Measurements from ENCODE around the gene GTPBP2. TPM values are rescaled to one million over a fixed set of nuclear protein-coding genes. Genes with fewer than 3 reads are reported as not detected.

Gene GTPBP2
- total and polyA plus RNA-seq, 2 of the 13 experiments (the other 11 are each of a cell fraction or from before 2014, with no cell fraction given), result 26.9 to 88.2 TPM

DNA sequence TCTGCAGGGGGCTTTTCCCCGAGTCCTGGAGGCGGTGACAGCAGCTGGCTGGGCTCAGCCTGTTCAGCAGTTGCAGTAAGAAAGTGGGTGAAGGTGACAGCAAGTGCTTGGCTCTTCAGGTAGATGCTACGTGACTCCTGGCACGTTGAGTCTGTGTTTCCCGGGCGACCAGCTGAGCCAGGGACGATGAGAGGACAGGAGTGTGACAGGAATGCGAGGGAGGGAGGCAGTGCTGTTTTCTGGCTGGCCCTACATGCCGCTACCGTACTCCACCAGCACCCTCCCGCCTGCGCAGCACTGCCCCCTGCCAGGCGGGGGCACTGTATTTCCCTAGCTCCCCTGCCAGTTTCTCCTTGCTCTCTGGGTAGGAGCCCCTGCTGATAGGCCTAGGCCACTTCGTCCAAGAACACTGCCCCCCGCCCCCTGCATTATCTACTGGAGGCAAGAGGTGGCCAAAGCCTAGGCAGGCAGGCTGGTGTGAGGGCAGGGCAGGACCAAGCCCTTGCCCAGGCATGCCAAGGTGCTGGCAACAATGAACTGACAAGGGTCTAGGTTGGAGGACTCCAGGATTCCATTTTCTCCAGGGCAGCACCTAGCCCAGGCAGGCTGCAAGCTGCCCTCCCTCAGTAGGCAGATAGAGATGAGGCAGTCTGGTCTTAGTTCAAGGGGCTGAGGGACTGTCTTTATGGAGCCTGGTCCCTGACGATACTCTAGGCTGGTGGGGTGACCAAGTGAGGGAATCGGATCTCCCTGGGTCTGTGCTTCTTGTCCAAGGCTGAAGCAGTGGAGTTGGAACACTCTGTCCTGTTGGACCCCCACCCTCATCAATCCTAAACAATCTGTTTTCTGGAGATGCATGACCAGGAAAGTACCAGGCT, 39.3 kb upstream of the GTPBP2 start (continued):
- TF ChIP-seq, protein P1, sequence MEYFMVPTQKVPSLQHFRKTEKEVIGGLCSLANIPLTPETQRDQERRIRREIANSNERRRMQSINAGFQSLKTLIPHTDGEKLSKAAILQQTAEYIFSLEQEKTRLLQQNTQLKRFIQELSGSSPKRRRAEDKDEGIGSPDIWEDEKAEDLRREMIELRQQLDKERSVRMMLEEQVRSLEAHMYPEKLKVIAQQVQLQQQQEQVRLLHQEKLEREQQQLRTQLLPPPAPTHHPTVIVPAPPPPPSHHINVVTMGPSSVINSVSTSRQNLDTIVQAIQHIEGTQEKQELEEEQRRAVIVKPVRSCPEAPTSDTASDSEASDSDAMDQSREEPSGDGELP (IDR thresholded peaks at IDR 0.05; ENCODE audit: borderline replicate concordance, low read depth), result peak; percentile 96
- TF ChIP-seq ZNF382 (CRISPR knock-in tag; IDR thresholded peaks at IDR 0.05; ENCODE audit: borderline replicate concordance), result no peak
- TF ChIP-seq ZNF343 (CRISPR knock-in tag; IDR thresholded peaks at IDR 0.05), result peak; percentile 87
- TF ChIP-seq ZNF256 (CRISPR knock-in tag; conservative IDR thresholded peaks at IDR 0.05), result no peak
- no peak for TF ChIP-seq NPAS2 (CRISPR knock-in tag; IDR thresholded peaks at IDR 0.05; ENCODE audit: borderline replicate concordance)
- TF ChIP-seq ZSCAN25 (CRISPR knock-in tag; IDR thresholded peaks at IDR 0.05), result peak; percentile 69
- TF ChIP-seq, protein P2, sequence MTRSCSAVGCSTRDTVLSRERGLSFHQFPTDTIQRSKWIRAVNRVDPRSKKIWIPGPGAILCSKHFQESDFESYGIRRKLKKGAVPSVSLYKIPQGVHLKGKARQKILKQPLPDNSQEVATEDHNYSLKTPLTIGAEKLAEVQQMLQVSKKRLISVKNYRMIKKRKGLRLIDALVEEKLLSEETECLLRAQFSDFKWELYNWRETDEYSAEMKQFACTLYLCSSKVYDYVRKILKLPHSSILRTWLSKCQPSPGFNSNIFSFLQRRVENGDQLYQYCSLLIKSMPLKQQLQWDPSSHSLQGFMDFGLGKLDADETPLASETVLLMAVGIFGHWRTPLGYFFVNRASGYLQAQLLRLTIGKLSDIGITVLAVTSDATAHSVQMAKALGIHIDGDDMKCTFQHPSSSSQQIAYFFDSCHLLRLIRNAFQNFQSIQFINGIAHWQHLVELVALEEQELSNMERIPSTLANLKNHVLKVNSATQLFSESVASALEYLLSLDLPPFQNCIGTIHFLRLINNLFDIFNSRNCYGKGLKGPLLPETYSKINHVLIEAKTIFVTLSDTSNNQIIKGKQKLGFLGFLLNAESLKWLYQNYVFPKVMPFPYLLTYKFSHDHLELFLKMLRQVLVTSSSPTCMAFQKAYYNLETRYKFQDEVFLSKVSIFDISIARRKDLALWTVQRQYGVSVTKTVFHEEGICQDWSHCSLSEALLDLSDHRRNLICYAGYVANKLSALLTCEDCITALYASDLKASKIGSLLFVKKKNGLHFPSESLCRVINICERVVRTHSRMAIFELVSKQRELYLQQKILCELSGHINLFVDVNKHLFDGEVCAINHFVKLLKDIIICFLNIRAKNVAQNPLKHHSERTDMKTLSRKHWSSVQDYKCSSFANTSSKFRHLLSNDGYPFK (CRISPR knock-in tag; IDR thresholded peaks at IDR 0.05; ENCODE audit: borderline replicate concordance), result peak; percentile 14; the same call in 1 of the 2 replicates
- TF ChIP-seq, protein P3, sequence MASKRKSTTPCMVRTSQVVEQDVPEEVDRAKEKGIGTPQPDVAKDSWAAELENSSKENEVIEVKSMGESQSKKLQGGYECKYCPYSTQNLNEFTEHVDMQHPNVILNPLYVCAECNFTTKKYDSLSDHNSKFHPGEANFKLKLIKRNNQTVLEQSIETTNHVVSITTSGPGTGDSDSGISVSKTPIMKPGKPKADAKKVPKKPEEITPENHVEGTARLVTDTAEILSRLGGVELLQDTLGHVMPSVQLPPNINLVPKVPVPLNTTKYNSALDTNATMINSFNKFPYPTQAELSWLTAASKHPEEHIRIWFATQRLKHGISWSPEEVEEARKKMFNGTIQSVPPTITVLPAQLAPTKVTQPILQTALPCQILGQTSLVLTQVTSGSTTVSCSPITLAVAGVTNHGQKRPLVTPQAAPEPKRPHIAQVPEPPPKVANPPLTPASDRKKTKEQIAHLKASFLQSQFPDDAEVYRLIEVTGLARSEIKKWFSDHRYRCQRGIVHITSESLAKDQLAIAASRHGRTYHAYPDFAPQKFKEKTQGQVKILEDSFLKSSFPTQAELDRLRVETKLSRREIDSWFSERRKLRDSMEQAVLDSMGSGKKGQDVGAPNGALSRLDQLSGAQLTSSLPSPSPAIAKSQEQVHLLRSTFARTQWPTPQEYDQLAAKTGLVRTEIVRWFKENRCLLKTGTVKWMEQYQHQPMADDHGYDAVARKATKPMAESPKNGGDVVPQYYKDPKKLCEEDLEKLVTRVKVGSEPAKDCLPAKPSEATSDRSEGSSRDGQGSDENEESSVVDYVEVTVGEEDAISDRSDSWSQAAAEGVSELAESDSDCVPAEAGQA (IDR thresholded peaks at IDR 0.05; ENCODE audit: low read depth), result peak; percentile 31; the same call in 1 of the 2 replicates
- TF ChIP-seq, protein P3 (CRISPR knock-in tag; IDR thresholded peaks at IDR 0.05; ENCODE audit: borderline replicate concordance), result no peak
- TF ChIP-seq, protein P4, sequence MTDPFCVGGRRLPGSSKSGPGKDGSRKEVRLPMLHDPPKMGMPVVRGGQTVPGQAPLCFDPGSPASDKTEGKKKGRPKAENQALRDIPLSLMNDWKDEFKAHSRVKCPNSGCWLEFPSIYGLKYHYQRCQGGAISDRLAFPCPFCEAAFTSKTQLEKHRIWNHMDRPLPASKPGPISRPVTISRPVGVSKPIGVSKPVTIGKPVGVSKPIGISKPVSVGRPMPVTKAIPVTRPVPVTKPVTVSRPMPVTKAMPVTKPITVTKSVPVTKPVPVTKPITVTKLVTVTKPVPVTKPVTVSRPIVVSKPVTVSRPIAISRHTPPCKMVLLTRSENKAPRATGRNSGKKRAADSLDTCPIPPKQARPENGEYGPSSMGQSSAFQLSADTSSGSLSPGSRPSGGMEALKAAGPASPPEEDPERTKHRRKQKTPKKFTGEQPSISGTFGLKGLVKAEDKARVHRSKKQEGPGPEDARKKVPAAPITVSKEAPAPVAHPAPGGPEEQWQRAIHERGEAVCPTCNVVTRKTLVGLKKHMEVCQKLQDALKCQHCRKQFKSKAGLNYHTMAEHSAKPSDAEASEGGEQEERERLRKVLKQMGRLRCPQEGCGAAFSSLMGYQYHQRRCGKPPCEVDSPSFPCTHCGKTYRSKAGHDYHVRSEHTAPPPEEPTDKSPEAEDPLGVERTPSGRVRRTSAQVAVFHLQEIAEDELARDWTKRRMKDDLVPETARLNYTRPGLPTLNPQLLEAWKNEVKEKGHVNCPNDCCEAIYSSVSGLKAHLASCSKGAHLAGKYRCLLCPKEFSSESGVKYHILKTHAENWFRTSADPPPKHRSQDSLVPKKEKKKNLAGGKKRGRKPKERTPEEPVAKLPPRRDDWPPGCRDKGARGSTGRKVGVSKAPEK (CRISPR knock-in tag; IDR thresholded peaks at IDR 0.05; ENCODE audit: borderline replicate concordance), result 0 out of 2 replicates have a peak, but pooled peaks have one; percentile 83
- TF ChIP-seq RFX1 (IDR thresholded peaks at IDR 0.05), result peak; percentile 65
- TF ChIP-seq ZSCAN20 (CRISPR knock-in tag; IDR thresholded peaks at IDR 0.05; ENCODE audit: borderline replicate concordance), result no peak
- no peak for TF ChIP-seq GABPA (IDR thresholded peaks at IDR 0.05; ENCODE audit: low read depth, low read length)
- no peak for TF ChIP-seq GABPA (CRISPR knock-in tag; IDR thresholded peaks at IDR 0.05; ENCODE audit: low read depth)
